Nephron (organoid): ENCODE measurements around the gene FGF7.

Source experiments
- H3K27ac Mint-ChIP-seq, 3 experiments: 2 replicates each; pipeline ENCODE4 v1.8.0; 2020; ENCODE audit warnings: mixed read lengths in 3 of 3, mild to moderate bottlenecking in 2 of 3, moderate library complexity in 1 of 3
- H3K27me3 Mint-ChIP-seq: 2 replicates; pipeline ENCODE4 v1.8.0; 2021; ENCODE audit warnings: low read depth, mild to moderate bottlenecking, moderate library complexity, mixed read lengths
- H3K36me3 Mint-ChIP-seq: 2 replicates; pipeline ENCODE4 v1.8.0; 2020; ENCODE audit warnings: low read depth, mixed read lengths
- H3K4me1 Mint-ChIP-seq: 2 replicates; pipeline ENCODE4 v1.8.0; 2020; ENCODE audit warnings: mixed read lengths
- H3K4me3 Mint-ChIP-seq, 3 experiments: 2 replicates each; pipeline ENCODE4 v1.8.0; 2020; ENCODE audit warnings: mild to moderate bottlenecking in 3 of 3, mixed read lengths in 3 of 3, moderate library complexity in 2 of 3
- H3K9me3 Mint-ChIP-seq: 2 replicates; pipeline ENCODE4 v1.8.0; 2020; ENCODE audit warnings: mixed read lengths
- TF ChIP-seq, protein P1 (sequence below), 3 experiments: fragments of 200-600 bp; sonication (generic); IDR thresholded peaks; one replicate each; pipeline ENCODE4 v1.5.0; 2021; ENCODE audit warnings: antibody characterized with exemption in 3 of 3; ENCODE audit not compliant: unreplicated experiment in 3 of 3

Gene FGF7

GRCh38 chr15:49441356-49441755 is 18.3 kb downstream of the FGF7 start:
- TF ChIP-seq, protein P1, sequence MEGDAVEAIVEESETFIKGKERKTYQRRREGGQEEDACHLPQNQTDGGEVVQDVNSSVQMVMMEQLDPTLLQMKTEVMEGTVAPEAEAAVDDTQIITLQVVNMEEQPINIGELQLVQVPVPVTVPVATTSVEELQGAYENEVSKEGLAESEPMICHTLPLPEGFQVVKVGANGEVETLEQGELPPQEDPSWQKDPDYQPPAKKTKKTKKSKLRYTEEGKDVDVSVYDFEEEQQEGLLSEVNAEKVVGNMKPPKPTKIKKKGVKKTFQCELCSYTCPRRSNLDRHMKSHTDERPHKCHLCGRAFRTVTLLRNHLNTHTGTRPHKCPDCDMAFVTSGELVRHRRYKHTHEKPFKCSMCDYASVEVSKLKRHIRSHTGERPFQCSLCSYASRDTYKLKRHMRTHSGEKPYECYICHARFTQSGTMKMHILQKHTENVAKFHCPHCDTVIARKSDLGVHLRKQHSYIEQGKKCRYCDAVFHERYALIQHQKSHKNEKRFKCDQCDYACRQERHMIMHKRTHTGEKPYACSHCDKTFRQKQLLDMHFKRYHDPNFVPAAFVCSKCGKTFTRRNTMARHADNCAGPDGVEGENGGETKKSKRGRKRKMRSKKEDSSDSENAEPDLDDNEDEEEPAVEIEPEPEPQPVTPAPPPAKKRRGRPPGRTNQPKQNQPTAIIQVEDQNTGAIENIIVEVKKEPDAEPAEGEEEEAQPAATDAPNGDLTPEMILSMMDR (IDR thresholded peaks at IDR 0.05; ENCODE audit: unreplicated experiment in 3 of 3): no peak
- peak overlapping the region in 1 of 3 experiments; percentile 28 for H3K27ac Mint-ChIP-seq
- H3K27me3 Mint-ChIP-seq: no peaks in the 10 kb centered on the region
- H3K9me3 Mint-ChIP-seq: no peaks in the 10 kb centered on the region
- peaks cover 53% of the 10 kb centered on the region for H3K4me1 Mint-ChIP-seq
- no peak overlapping the region for H3K4me3 Mint-ChIP-seq
- H3K36me3 Mint-ChIP-seq: no peaks in the 10 kb centered on the region

DNA sequence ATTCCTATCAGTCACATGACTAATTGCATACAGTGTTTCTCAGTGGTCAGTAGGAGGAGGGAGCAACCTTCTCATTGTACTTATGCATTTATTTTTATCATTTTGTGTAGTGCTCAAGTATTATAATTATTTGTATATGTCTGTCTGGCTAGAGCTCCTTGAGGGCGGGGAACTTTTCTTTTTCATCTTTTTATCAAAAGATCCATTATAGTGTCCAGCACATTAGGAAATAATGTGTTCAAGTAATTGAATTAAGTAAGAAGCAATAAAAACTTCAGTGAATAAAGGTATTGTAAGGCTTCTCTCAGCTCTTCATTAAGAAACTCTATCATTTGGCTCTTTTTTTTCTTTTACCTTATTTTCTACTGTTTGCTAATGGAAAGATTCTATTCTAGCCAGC is 18.8 kb downstream of the FGF7 start:
- H3K36me3 Mint-ChIP-seq: no peaks in the 10 kb centered on the region
- no peaks in the 10 kb centered on the region for H3K27me3 Mint-ChIP-seq
- H3K4me1 Mint-ChIP-seq: peaks cover 48% of the 10 kb centered on the region
- TF ChIP-seq, protein P1 (IDR thresholded peaks at IDR 0.05; ENCODE audit: unreplicated experiment in 3 of 3): no peak
- H3K4me3 Mint-ChIP-seq: no peak overlapping the region
- H3K27ac Mint-ChIP-seq: no peak overlapping the region
- H3K9me3 Mint-ChIP-seq: no peaks in the 10 kb centered on the region

GRCh38 chr15:49452595-49452994 is 29.6 kb downstream of the FGF7 start:
- Mint-ChIP-seq H3K27me3 (no peaks in the 10 kb centered on the region), H3K4me3 (no peak overlapping the region), H3K9me3 (no peaks in the 10 kb centered on the region), H3K36me3 (peaks cover 5% of the 10 kb centered on the region), H3K4me1 (peaks cover 33% of the 10 kb centered on the region), H3K27ac (no peak overlapping the region)
- TF ChIP-seq, protein P1 (IDR thresholded peaks at IDR 0.05; ENCODE audit: unreplicated experiment in 3 of 3): no peak

DNA sequence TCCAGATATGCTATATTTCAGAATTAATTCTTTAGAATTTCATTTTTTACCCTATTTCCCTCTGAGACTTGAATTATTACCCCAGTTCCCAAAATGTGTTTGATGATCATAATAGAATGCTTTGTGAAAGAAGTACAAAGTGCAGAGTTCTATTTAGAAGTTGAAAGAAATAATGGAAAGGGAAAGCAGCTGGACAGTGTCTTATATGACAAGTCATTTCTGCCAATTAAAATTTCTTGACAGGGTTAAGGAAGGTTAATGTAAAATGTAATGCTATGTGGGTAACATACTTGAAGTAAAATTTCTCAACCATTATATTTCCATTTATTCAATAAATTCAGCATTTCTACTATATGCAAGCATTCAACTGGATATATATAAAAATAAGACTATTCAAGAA is 33.1 kb downstream of the FGF7 start:
- TF ChIP-seq, protein P1 (IDR thresholded peaks at IDR 0.05; ENCODE audit: unreplicated experiment in 3 of 3): no peak
- Mint-ChIP-seq H3K27me3 (no peaks in the 10 kb centered on the region), H3K9me3 (no peaks in the 10 kb centered on the region), H3K27ac (peak overlapping the region; percentile 39 to 68 (median 49)), H3K36me3 (peaks cover 5% of the 10 kb centered on the region), H3K4me3 (no peak overlapping the region), H3K4me1 (peaks cover 40% of the 10 kb centered on the region)

- H3K27me3 Mint-ChIP-seq: no peaks in the 10 kb centered on the region
Measured at GRCh38 chr15:49458145-49458544, 35.1 kb downstream of the FGF7 start.

GRCh38 chr15:49460411-49460941 is 37.4 kb downstream of the FGF7 start:
- TF ChIP-seq, protein P1 (IDR thresholded peaks at IDR 0.05; ENCODE audit: unreplicated experiment in 3 of 3): no peak
- H3K4me1 Mint-ChIP-seq: peaks cover 60% of the 10 kb centered on the region

More at GRCh38 chr15:49458145-49458544, 35.1 kb downstream of the FGF7 start:
- Mint-ChIP-seq H3K4me1 (peaks cover 54% of the 10 kb centered on the region), H3K9me3 (no peaks in the 10 kb centered on the region), H3K36me3 (peaks cover 5% of the 10 kb centered on the region), H3K4me3 (no peak overlapping the region), H3K27ac (no peak overlapping the region)
- TF ChIP-seq, protein P1 (IDR thresholded peaks at IDR 0.05; ENCODE audit: unreplicated experiment in 3 of 3): no peak

More at GRCh38 chr15:49460411-49460941, 37.4 kb downstream of the FGF7 start:
- Mint-ChIP-seq H3K9me3 (no peaks in the 10 kb centered on the region), H3K4me3 (no peak overlapping the region), H3K27ac (peak overlapping the region in 2 of 3 experiments; percentile 12 to 44), H3K27me3 (no peaks in the 10 kb centered on the region), H3K36me3 (no peaks in the 10 kb centered on the region)
